GM10847 (cell line): ENCODE results near the gene DDR2.

Experiments used
- POLR2A ChIP-seq: IDR thresholded peaks from 2 replicates; pipeline ENCODE4 v1.6.1; 2011; ENCODE audit not compliant: insufficient read length; ENCODE audit errors: extremely low read depth

Gene DDR2

GRCh38 chr1:162701286-162701685, 69.0 kb downstream of the DDR2 start:
- no peak for TF ChIP-seq POLR2A

DNA sequence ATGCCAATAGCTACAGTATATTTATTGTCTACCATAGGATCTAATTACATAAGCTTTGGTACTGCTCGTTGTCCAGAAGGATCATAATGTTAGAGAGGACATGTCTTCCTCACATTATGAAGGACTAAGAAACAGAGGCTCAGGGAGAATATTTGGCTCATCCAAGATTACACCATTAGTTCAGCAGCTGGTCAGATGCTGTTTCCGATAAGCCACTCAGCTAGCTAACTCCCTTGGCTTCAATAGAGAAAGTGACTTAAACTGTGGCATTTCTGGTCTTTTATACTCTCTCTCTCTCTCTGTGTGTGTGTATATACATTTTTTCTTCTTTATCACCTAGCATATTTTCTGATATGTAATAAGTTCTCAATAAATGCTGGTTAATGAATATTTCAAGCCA, 70.4 kb downstream of the DDR2 start:
- TF ChIP-seq POLR2A = no peak

DNA sequence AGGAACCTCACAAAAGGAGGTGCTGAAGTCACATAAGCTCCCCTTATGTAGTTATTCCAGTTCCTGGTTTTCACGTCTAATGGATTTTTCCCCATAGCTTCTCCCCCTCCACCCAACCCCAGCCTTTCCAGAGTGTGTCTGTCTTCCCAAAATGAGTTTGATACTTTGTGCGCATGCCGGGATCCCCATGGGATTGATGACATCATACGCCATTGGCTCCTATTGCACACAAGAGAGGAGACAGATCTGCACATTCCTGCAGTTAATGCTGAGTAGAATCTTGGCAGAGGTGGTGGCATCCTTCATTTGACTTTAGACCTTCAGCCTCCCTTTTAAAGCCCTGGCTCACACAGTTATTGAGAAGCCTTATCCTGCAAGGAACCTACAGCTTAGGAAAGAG, 71.4 kb downstream of the DDR2 start:
- no peak for TF ChIP-seq POLR2A

DNA sequence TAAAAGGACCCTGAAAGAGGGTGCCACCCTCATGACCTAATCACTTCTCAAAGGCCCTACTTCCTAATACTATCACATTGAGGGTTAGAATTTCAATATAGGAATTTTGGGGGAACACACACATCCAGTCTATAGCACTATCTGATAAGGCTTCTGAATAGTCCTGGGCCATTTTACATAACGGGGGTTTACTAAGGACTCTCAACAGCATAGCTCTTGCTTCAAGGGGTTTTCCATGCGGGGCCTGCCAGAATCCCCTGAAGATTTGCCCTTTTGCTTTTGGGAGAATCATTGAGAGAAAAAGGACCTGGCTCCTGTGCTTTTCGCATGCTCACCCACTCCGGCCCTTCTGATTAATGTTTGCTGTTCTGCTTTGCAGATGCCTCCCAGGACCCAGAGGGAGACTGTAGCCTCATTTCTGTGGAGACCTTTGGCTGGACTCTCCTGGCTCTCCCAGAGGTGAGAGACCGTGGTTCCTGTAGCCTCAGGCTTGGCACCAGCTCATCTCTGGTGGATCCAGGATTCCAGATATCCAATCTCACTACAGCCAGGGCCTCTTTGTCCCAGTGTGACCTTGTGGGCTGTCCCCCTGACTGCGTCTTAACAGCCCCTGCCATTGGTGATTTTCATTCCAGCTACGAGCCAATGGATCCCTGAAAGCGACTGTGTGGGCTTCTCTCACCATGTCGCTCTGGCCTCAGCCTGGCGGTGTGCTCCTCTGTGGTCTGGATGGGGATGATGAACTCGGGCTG, 72.6 kb downstream of the DDR2 start:
- no peak for TF ChIP-seq POLR2A

- TF ChIP-seq POLR2A = no peak
Measured at GRCh38 chr1:162706003-162706402, 73.7 kb downstream of the DDR2 start.

DNA sequence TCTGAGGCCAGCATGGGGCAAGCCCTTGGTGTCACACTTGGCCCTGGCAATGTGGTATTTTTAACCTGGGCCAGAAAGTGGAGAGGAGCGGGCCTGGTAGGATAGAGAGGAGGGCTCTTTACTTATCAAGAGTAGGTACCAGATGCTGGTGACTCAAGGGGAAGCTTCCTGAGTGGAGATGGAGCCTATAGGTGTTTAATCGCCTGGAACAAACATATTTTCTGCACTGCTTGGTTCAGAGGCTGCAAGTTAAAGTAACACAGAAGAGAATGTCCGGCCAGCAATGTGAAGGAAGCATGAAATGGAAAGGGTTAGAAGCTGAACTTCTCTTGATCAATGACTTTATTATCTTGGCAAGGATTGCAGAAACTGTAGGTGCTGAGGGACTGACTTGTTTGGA, 74.3 kb downstream of the DDR2 start:
- TF ChIP-seq POLR2A = no peak

DNA sequence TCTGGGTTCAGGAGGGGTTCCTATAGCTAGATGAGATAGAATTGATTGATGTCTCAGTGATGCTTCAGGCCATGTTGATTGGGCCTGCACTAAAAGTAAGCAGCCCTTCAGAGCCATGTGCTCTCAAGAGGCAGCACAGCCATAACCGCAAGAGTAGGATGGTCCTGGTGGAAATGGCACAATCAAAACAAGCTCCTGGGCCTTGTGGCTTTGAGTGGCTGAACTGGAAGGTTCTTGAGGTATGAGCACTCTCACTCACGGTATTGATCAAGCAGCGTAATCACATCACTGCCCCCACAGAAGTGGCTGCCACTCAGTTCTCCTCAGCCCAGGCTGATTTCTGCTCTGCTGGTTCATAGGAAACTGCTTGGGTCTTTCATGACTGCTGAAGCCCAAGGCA, 76.0 kb downstream of the DDR2 start:
- TF ChIP-seq POLR2A = no peak

DNA sequence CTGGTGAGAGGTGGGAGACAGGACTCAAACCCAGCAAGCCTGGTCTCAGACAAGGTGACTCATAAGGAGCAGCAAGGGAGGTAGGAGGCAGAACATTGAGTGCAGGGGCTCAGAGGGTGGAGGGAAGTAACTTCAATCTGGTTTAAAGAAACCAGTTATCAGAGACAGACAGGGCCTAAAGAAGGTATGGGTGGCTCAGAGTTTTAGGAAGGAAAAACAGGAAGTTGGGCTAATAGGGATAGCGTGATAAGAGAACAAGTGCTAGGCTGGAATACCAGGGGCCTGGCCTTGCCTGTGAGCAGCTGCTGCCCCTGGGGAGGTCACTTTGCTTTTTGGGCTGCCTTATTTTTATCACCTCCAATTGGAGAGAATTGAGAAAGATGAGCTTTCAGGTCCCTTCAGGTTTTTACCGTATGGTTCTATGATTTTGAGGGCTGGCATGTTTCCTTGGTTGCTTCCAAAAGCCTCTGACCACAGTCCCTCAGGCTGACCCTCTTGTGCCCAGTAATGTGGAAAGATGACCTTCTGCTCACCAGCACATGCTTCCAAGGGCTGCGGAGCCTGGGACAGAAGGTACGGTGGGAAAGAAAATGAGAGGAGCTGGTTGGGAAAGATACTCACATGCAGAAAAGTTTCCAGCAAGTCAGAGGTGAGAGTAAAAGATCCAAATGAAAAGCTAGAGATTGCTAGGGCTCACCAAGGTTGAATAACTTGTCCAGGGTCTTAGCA, 77.0 kb downstream of the DDR2 start:
- TF ChIP-seq POLR2A = no peak

GRCh38 chr1:162709870-162710269, 77.6 kb downstream of the DDR2 start:
- TF ChIP-seq POLR2A = no peak

GRCh38 chr1:162710345-162710744, 78.1 kb downstream of the DDR2 start:
- TF ChIP-seq POLR2A = no peak

DNA sequence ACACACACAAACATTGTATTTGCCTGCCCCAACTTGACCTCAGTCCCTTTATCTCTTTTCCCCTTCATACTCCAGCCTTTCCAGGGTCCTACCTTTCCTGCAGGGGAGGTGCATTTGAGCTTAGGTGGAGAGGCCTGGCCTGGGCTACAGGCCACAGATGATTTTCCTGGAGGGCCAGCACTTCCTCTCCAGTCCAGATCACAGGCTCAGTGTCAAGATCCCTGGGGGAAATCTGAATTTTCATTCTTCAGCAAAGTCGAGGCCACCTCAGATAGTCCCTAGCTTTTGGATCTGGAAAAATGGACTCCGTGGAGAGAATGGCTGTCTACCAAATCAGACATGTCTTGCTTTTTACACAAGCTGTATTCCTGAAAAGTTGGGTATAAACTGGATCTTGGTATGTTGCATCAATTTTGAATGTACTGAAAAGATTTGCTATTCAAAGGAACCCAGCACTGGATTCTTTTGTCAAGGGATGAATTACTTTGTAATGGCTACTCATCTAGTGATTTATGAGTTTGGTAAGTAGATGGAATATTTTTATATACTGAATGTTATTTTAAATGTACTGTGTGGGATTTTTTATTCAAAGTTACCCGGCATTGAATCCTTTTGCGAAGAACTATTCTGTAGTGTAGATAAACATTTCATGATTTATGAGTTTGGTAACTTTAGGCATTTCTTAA, 78.7 kb downstream of the DDR2 start:
- no peak for TF ChIP-seq POLR2A

DNA sequence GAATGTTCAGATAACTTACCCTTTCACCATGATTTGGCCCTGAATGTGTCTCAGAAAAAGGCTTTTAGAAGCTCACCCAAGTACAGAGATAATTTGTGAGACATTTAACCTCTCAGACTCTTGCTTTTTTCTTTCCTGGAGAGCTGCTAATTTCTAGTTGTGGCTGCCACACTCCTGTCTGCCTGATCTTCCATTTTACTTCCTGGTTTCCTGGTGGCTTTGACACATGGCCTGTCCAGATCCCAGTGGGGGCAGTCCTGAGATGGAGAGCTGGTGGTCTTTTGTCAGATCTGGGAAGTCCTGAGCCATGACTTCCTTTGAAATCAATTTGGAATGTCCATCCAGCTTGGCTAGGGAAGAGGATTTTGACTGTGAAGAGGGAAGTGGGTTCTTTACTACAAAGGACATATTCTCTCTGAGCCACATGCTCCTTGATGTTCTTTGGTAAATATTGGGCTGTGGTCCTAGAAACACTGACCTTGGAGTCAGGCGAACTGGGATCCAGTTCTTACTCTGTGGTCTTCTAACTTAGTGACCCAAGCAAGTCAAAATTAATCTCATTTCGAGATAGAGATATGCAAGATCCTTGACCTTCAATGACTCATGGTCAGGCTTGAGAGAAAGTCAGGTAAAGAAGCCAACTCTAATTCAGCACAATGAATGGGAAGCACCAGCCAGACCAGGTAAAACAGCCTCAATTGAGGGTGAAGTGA, 80.2 kb downstream of the DDR2 start:
- no peak for TF ChIP-seq POLR2A

DNA sequence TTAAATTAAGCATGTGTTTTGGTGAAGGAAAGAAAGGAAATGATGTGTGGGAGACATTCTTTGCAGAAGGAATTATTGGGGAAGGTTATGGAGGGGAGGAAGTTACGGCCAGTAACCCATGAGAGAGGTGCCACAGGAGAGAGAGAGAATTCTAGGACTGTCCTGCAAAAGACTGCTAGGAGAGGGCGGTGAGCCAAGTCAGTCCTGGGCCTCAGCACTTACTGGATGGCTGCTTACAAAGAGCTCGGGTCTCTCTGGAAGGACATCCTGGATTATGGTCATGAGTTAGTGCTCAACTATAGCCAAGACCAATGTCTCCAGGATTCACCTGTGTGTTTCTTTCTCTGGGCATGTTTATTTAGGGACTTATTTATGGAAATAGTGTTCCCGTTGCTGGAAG, 83.9 kb downstream of the DDR2 start:
- no peak for TF ChIP-seq POLR2A

- TF ChIP-seq POLR2A = no peak
Measured at GRCh38 chr1:162716552-162716951, 84.3 kb downstream of the DDR2 start.

GRCh38 chr1:162717548-162718184, 85.4 kb downstream of the DDR2 start:
- no peak for TF ChIP-seq POLR2A
